B cell (primary cell): Measurements from ENCODE around the gene FGF3. TPM values are rescaled to one million over a fixed set of nuclear protein-coding genes. Genes with fewer than 3 reads are reported as not detected.

Experiments used
- ATAC-seq: fragments of 200-7000 bp; cut with Tn5 transposase; one replicate; pipeline ENCODE4 v1.10.0; 2021; ENCODE audit warnings: low read depth, mild to moderate bottlenecking, moderate number of reproducible peaks, moderate library complexity
- CTCF ChIA-PET: fragments of 350-600 bp; sonication (Branson Sonifier 250); formaldehyde crosslinking; loops from one replicate; lab custom pipeline; 2021; ENCODE audit warnings: antibody characterized with exemption, inconsistent platforms; lab: Charles Lee
- POLR2A ChIA-PET: fragments of 350-600 bp; sonication (Branson Sonifier 250); formaldehyde crosslinking; loops from one replicate; lab custom pipeline; 2021; ENCODE audit warnings: antibody characterized with exemption; lab: Charles Lee
- DNase-seq: peaks from one replicate; pipeline ENCODE4 v3.0.0; 2013
- H2AFZ ChIP-seq: 2 replicates; pipeline ENCODE4 v1.6.1; 2012; ENCODE audit warnings: mild to moderate bottlenecking, low read depth, low read length; ENCODE audit not compliant: insufficient read depth, poor library complexity, severe bottlenecking
- H3K27ac ChIP-seq, 2 donors: 1 replicate in 1 of 2; 2 replicates in 1 of 2; pipeline ENCODE4 v1.5.1; 2012 to 2013; ENCODE audit warnings: low read length in 2 of 2, mild to moderate bottlenecking in 2 of 2, moderate library complexity in 1 of 2
- H3K27me3 ChIP-seq, 4 experiments: fragments of 200-600 bp in 1 of 4; sonication (generic) in 1 of 4; replicated peaks in 1 of 4; 1 replicate in 2 of 4; 2 replicates in 2 of 4; pipeline versions ENCODE4 v1.6.1 to v1.7.0; 2013 to 2016; ENCODE audit warnings: low read length in 3 of 4, mild to moderate bottlenecking in 2 of 4, mixed read lengths in 1 of 4, moderate library complexity in 1 of 4; ENCODE audit not compliant: insufficient read depth in 4 of 4, control insufficient read depth in 3 of 4; ENCODE audit errors: control extremely low read depth in 1 of 4
- H3K36me3 ChIP-seq, 2 experiments: replicated peaks in 1 of 2; 1 replicate in 1 of 2; 2 replicates in 1 of 2; pipeline versions ENCODE4 v1.6.1 to v1.7.1; 2013; ENCODE audit warnings: low read length in 1 of 2; ENCODE audit not compliant: insufficient read depth in 2 of 2, control insufficient read depth in 1 of 2; ENCODE audit errors: control extremely low read depth in 1 of 2, extremely low read depth in 1 of 2
- H3K4me1 ChIP-seq, 2 donors: fragments of 200-600 bp in 1 of 2; sonication (generic) in 1 of 2; 1 replicate in 1 of 2; 2 replicates in 1 of 2; pipeline versions ENCODE4 v1.5.1 to v1.6.1; 2013 to 2017; ENCODE audit warnings: low read length in 2 of 2; ENCODE audit not compliant: control insufficient read depth in 2 of 2, insufficient read depth in 2 of 2
- H3K4me2 ChIP-seq: replicated peaks from 2 replicates; pipeline ENCODE3; 2012; ENCODE audit warnings: mild to moderate bottlenecking, low read depth, low read length; ENCODE audit not compliant: poor library complexity, severe bottlenecking
- H3K4me3 ChIP-seq, 5 experiments: fragments of 200-600 bp in 1 of 5; sonication (generic) in 1 of 5; 1 replicate in 3 of 5; 2 replicates in 2 of 5; pipeline versions ENCODE4 v1.5.1 to v1.7.0; 2011 to 2016; ENCODE audit warnings: low read length in 4 of 5, mild to moderate bottlenecking in 4 of 5, low read depth in 2 of 5, control low read depth in 1 of 5, moderate library complexity in 1 of 5; ENCODE audit not compliant: insufficient read depth in 1 of 5; ENCODE audit errors: control extremely low read depth in 1 of 5, extremely low read depth in 1 of 5
- H3K79me2 ChIP-seq: fragments of 200-600 bp; sonication (generic); one replicate; pipeline ENCODE4 v1.6.0; 2016; ENCODE audit warnings: low read length; ENCODE audit not compliant: control insufficient read depth, insufficient read depth
- H3K9ac ChIP-seq: fragments of 200-600 bp; sonication (generic); 2 replicates; pipeline ENCODE4 v1.6.1; 2017; ENCODE audit warnings: mild to moderate bottlenecking, low read length, moderate library complexity
- H3K9me3 ChIP-seq, 3 donors: one replicate each; pipeline versions ENCODE4 v1.6.1 to v1.7.1; 2013; ENCODE audit warnings: low read length in 2 of 3; ENCODE audit not compliant: control insufficient read depth in 2 of 3, insufficient read depth in 1 of 3; ENCODE audit errors: control extremely low read depth in 1 of 3
- H4K20me1 ChIP-seq: 2 replicates; pipeline ENCODE4 v1.6.0; 2012; ENCODE audit warnings: mild to moderate bottlenecking, low read length; ENCODE audit not compliant: insufficient read depth, control insufficient read depth, poor library complexity, severe bottlenecking
- H3K27ac Mint-ChIP-seq: one replicate; pipeline ENCODE4 v1.8.0; 2021; ENCODE audit warnings: mixed read lengths
- H3K27me3 Mint-ChIP-seq: one replicate; pipeline ENCODE4 v1.8.0; 2021; ENCODE audit warnings: mixed read lengths
- H3K4me1 Mint-ChIP-seq: one replicate; pipeline ENCODE4 v1.8.0; 2021; ENCODE audit warnings: mixed read lengths
- H3K4me3 Mint-ChIP-seq: one replicate; pipeline ENCODE4 v1.8.0; 2021; ENCODE audit warnings: mixed read lengths
- H3K9me3 Mint-ChIP-seq: one replicate; pipeline ENCODE4 v1.8.0; 2022; ENCODE audit warnings: mixed read lengths; ENCODE audit not compliant: insufficient read depth
- CTCF ChIP-seq: fragments of 200-600 bp; IDR thresholded peaks from one replicate; pipeline ENCODE4 v1.8.0; 2022; ENCODE audit warnings: antibody characterized with exemption, mild to moderate bottlenecking
- EZH2 ChIP-seq: IDR thresholded peaks from 2 replicates; pipeline ENCODE4 v1.6.1; 2012; ENCODE audit warnings: borderline replicate concordance, low read depth, mild to moderate bottlenecking, moderate library complexity, low read length; ENCODE audit not compliant: insufficient read depth, poor library complexity, severe bottlenecking
- WGBS: methylation state at CpG from one replicate; pipeline ENCODE4 v1.1.5; 2013; ENCODE audit warnings: missing lambda C conversion rate; ENCODE audit not compliant: insufficient coverage; 5-methylcytosine and 5-hydroxymethylcytosine counted together
- intact Hi-C: fragments of 100-400 bp; cut with micrococcal nuclease; formaldehyde crosslinking; loops from one replicate; pipeline ENCODE4 v1.10.0; 2022
- polyA plus RNA-seq: library from polyadenylated mRNA; depleted of rRNA; stranded (reverse); fragments of >200 nt; gene quantifications from 2 replicates; pipeline ENCODE4 v1.2.3, GENCODE V29; 2012
- total RNA-seq, 2 donors: library from RNA; stranded (reverse); fragments of 120-200 nt in 1 of 2; gene quantifications; 1 replicate in 1 of 2; 2 replicates in 1 of 2; pipeline versions ENCODE4 v1.2.3 to v1.2.4, GENCODE V29; 2013 to 2022

FGF3 gene
- total and polyA plus RNA-seq, 2 donors (not counting 1 experiment from before 2014, with no cell fraction given): not detected

GRCh38 chr11:69775163-69775755 is 44.0 kb downstream of the FGF3 start, which contains the start of gene FGF4:
FGF4 (minus strand) TSS chr11:69775341; CDS start chr11:69775084, 257 bp downstream.
- no peak within 1 kb of the TSS for H3K4me2 ChIP-seq
- TF ChIP-seq CTCF (no peak), EZH2 (no peak)
- H3K4me3 Mint-ChIP-seq: no peak within 1 kb of the TSS
- H3K9me3 Mint-ChIP-seq: no peaks in the 10 kb centered on the region
- no peak within 1 kb of the TSS for H3K27ac Mint-ChIP-seq
- no peak within 1 kb of the TSS for H3K9ac ChIP-seq
- no peaks in the 10 kb centered on the region for H3K36me3 ChIP-seq
- no peak within 1 kb of the TSS for H3K4me3 ChIP-seq
- peaks cover 0 to 33% (median 2%) of the 10 kb centered on the region in 4 experiments for H3K27me3 ChIP-seq
- CTCF ChIA-PET: no interaction called here
- H3K4me1 ChIP-seq: peaks cover 0 to 2% of the 10 kb centered on the region in 2 donors
- H3K4me1 Mint-ChIP-seq: no peaks in the 10 kb centered on the region
- no peak for DNase-seq
- 4% methylated on average over 66 of the region's 66 CpGs for WGBS
- POLR2A ChIA-PET: no interaction called here
- no peak within 1 kb of the TSS for H2AFZ ChIP-seq
- peaks cover 43% of the 10 kb centered on the region for H3K27me3 Mint-ChIP-seq
- no peaks in the 10 kb centered on the region for H3K9me3 ChIP-seq
- no peak within 1 kb of the TSS for H3K27ac ChIP-seq
- no peaks in the 10 kb centered on the region for H3K79me2 ChIP-seq
- intact Hi-C loops: no loop called here
- no peaks in the 10 kb centered on the region for H4K20me1 ChIP-seq
- ATAC-seq: no peak

GRCh38 chr11:69774354-69775162 is 44.7 kb downstream of the FGF3 start:
- Histone ChIP-seq H3K79me2 (no peaks in the 10 kb centered on the region), H3K9ac (no peak overlapping the region), H3K27ac (no peak overlapping the region), H3K4me2 (no peak overlapping the region), H3K9me3 (no peaks in the 10 kb centered on the region), H4K20me1 (no peaks in the 10 kb centered on the region), H3K36me3 (no peaks in the 10 kb centered on the region), H2AFZ (no peak overlapping the region), H3K4me1 (peaks cover 0 to 2% of the 10 kb centered on the region in 2 donors), H3K4me3 (no peak overlapping the region), H3K27me3 (peaks cover 0 to 33% (median 2%) of the 10 kb centered on the region in 4 experiments)
- 9% methylated on average over 107 of the region's 107 CpGs for WGBS
- Mint-ChIP-seq H3K27ac (no peak overlapping the region), H3K4me1 (no peaks in the 10 kb centered on the region), H3K4me3 (no peak overlapping the region), H3K27me3 (peaks cover 46% of the 10 kb centered on the region), H3K9me3 (no peaks in the 10 kb centered on the region)
- intact Hi-C loops: no loop called here
- ChIA-PET POLR2A (no interaction called here), CTCF (no interaction called here)
- no peak for DNase-seq
- ATAC-seq: no peak
- TF ChIP-seq EZH2: no peak
- TF ChIP-seq CTCF: no peak
